ENCODE results near the gene FN3K.

The FN3K gene

DNA sequence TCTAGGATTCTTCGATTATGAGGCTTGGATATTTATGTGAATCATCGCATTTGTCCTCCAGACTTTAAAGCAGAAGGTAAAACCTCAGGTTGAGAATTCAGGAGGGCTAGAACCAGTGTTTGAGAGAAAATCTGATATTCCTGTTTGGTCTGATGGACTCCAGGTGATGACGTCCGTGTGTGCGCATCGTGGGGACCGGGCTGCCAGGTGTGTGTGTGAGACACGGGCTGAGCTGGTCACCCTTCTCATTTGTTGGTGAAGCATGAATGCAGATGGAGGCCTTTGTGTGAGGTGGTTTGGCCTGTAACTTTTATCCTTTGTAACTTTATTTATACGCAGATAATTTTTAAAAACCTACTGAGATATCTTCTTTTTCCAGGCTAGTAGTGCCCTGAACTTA, 61.6 kb downstream of the FN3K start:
- DNase-seq: no peak

DNA sequence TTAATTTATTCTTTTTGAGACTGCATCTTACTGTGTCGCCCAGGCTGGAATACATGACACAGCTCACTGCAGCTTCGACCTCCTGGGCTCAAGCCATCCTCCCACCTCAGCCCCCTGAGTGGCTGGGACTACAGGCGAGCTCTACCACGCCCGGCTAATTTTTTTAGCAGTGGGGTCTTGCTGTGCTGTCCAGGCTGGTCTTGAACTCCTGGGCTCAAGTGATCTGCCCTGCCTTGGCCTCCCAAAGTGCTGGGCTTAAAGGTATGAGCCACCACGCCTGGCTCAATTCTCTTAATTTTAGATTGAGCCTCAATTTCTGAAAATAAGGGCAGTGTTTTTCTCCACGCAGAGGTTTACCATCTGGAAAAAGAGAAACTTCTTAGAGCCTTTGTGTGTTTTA, 63.3 kb downstream of the FN3K start:
- DNase-seq: no peak

DNA sequence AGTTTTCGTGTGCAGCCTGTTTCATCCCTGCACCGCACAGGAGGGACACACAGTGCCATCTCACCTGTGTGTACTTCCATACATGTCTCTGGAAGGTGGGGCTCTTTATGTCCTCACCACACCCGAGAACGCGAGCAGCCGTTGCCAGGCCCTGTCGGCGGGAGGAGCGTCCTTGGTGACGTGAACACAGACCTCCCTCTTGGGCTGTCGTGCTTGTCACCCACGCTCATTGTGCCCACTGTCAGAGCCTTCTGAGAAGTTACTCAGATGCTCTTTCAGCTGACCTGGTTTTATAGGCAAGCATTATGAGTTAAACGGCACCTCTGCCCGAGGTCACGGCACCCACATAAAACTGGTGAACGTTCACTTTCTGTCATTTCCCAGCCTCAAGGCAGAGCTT, 64.2 kb downstream of the FN3K start:
- no peak for DNase-seq
